NCI-H1694 (cell line): Measurements from ENCODE around the gene ZC3H10.
"Not testable (repeated sequence)": the region's sequence is repeated elsewhere in the genome, so short reads cannot be mapped to it uniquely, and the experiment has no call there.

Experiments used
- DNase-seq: peaks from one replicate; lab custom pipeline; 2025; lab: John Stamatoyannopoulos, UW

Gene ZC3H10

DNA sequence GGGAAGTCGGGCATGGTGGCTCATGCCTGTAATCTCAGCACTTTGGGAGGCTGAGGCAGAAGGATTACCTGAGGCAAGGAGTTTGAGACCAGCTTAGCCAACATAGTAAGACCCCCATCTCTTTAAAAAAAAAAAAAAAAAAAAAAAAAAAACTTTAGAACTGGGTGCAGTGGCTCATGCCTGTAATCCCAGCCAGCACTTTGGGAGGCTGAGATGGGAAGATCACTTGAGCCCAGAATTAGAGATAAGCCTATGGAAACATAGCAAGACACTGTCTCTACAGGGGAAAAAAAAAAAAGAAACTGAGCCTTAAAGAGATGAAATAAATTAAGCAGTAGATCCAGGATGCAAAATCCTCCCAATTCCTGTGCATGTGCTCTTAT, 15.4 kb upstream of the ZC3H10 start:
- DNase-seq, result no peak

GRCh38 chr12:56103066-56103711, 14.9 kb upstream of the ZC3H10 start:
- DNase-seq, result no peak

- no peak for DNase-seq
Observed at GRCh38 chr12:56103823-56104108, 14.3 kb upstream of the ZC3H10 start.

DNA sequence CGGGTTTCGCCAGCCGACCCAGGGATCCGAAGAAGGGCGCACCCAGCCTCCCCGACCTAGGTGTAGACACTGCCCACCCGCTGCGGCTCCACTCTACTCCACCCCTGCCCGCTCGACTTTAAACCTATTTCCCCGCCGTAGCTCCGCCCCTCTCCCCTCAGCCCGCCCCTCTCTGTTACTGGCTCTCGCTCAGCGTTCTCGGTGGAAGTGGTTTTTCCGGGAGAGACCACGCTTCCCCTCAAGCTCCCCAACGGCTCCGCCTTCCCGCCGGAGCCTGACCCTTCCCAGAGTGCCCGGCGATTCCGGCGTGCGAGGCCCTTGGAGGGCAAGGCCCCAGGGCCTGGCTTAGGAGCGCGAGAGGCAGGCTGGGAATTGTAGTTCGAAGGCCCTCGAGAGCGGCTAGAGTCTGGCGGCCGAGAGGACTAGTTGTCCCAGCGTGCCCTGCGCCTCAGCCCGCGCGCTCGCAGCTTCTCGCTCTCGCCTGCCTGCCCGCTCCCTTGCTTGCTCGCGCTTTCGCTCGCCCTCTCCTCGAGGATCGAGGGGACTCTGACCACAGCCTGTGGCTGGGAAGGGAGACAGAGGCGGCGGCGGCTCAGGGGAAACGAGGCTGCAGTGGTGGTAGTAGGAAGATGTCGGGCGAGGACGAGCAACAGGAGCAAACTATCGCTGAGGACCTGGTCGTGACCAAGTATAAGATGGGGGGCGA, 13.8 kb upstream of the ZC3H10 start, which contains the start of gene PA2G4:
Gene PA2G4 (plus strand): TSS at position 451 of the 706 bp plus-strand sequence. CDS start 179 bp downstream, at position 630.
- peak; percentile 96 for DNase-seq

GRCh38 chr12:56104815-56105608, 13.1 kb upstream of the ZC3H10 start:
- DNase-seq, result no peak

DNA sequence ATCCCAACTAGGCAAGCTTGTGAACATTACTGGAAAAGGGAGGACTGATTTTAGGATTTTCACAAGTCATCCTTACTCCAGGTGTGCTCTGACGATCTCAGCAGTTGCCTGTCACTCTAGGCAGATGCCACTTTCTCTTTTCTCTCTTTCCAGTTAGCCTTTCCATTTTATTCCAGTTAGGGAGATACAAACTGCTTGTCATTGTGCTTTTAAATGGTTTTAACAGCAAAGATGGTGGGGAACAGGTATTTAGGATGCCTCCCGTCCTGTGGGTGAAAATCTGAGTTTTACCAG, 12.5 kb upstream of the ZC3H10 start:
- DNase-seq, result no peak

DNA sequence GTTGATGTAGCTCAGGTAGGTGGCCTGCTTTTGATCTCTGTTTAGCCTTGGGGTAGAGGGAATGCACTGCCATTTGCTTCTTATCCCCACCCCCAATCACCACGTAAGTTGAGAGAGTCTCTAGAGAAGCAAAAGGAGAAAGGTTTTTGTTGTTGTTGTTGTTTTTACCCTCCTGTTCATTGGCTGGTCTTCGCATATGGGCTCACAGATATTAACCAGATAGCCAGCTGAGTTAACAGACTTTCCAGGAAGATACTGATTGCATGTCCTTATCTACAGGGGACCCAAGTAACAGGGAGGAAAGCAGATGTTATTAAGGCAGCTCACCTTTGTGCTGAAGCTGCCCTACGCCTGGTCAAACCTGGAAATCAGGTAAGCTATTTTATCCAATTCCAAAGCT, 10.8 kb upstream of the ZC3H10 start:
- DNase-seq, result no peak

DNA sequence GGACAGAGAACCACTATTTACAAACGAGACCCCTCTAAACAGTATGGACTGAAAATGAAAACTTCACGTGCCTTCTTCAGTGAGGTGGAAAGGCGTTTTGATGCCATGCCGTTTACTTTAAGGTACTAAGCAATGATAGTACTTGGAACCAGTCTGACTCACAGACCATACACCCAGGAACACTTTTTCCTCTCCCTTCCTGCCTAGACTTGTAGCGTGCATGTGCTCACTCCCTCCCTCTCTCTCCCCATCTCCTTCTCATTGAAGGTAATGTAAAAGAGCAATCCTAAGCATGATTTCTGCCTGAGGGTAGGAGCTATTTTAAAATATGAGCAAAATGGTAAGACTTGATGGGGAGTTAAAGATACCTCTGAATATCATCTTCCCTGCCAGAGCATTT, 7.5 kb upstream of the ZC3H10 start:
- DNase-seq, result no peak

DNA sequence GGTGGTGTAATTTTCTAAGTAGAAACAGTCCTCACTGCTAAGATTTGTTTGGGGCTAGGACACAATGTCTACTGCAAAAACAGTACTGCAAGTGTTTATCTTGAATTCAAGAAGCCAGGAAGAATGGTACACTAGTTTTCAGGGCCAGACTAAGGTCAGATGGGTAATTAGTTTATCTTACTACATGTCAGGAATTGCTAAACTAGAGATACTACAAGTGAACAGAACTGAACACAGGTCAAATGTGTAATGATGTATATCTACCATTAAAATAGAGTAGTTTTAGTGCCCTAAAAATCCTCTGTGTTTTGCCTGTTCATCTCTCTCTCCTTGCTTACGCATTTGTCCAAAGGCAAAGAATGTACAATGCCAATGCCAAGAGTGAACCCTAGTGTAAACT, 4.0 kb upstream of the ZC3H10 start:
- DNase-seq, result no peak

DNA sequence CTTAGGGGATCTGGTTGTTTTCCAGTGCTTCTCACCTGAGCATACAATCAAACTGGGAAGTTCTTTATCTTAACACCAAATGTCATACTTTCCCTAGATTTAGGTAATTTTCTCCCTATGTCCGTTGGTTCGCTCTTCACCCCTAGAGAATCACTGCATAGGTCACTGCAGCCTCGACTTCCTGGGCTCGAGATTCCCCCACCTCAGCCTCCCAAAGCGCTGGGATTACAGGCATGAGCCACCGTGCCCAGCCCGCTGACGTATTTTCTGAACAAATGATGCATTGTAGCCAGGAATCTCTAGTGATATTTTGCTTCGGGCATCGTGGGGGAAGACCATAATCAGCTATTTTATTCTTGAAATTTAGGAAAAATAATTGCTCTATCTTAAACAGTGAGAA, 2.7 kb upstream of the ZC3H10 start:
- DNase-seq, result no peak

DNA sequence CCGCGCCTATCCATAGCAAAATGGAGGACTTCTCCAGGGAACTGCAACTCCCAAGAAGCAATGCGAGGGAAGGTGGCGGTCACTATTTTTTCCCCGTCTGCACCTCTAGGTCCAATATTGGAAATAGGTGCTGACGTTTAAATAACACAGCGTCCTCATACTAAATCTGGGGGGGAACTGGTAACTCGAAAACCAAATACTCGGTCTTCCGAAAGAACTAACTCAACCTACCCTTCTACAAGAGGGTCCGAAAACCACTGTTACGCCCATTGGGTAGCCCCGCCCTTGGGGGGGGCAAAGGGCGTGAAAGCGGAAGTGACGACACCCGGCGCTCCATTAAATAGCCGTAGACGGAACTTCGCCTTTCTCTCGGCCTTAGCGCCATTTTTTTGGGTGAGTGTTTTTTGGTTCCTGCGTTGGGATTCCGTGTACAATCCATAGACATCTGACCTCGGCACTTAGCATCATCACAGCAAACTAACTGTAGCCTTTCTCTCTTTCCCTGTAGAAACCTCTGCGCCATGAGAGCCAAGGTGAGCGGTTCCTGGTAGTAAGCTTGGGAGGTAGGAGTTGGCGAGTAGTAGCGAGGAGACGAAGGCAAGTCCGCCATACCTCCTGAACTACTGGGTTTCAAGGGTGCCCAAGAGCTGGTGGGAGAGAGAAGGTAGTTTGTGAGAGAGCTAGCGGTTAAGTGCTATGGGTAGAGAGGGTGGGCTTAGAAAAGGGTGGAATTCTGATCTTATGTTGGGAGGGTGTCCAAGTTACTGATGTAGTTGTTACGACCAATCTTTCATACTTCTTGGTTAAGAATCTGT, 1.6 kb upstream of the ZC3H10 start, which contains the start of gene RPL41:
Gene RPL41 (plus strand): TSS at position 367 of the 815 bp plus-strand sequence.
- DNase-seq, result peak; percentile 94

GRCh38 chr12:56117082-56117706, 872 bp upstream of the ZC3H10 start:
- DNase-seq, result not testable (repeated sequence)

DNA sequence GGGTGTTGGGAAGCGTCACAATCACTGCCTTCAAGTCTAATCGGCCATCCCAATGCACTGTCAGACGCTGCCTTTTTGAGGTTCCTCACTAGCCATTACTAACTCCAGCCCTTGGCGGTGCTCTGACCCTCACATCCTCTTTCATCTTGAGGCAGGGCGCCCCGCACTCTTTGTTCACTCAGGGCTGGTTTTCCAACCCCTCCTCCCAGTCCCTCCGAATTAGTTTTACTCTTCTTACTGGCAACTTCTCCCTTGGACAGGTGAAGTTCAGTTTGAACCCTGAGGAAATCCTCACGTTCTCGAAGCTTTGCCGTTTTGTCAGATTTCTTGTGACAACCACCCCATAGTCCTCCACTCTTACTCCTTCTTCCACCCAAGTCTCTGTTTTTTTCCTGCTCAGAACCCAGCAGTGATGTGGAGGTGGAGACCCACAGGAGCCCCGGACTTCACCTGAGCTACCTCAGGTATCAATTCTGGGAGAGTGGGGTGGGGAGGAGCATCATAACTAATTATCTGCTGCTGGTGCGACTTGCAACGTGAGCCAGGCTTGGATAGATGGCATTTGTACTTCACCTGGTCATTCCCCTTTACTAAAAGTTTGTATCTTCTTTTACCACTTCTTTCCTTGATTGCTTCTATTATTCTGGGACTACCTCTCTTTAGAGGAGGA, 757 bp downstream of the ZC3H10 start:
- DNase-seq, result no peak

- DNase-seq, result peak; percentile 79
Observed at GRCh38 chr12:56119361-56119796, 1.3 kb downstream of the ZC3H10 start.

DNA sequence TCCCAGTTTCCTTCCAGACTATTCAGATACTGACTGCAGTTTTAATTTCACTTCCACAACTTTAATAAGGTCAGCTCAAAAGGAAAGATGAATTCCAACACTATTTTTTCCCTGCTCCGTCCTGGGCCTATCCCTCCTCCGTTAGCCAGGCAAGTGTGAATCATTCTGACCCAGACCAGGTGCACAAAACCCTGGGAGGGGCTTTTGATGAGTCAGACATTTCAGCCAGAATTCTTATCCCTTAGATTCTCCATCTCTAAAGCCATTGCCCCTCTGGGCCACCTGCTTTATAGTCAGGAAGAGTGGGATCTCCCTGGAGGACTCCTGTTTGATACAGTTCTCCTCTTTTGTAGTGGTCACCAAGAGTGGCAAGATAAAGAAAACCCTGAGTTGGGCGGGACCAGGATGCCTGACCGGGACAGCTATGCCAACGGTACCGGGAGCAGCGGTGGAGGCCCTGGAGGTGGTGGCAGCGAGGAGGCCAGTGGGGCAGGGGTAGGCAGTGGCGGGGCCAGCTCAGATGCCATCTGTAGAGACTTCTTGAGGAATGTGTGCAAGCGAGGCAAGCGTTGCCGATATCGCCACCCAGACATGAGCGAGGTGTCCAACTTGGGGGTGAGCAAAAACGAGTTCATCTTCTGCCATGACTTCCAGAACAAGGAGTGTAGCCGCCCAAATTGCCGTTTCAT, 2.2 kb downstream of the ZC3H10 start:
- no peak for DNase-seq

GRCh38 chr12:56121204-56121870, 3.3 kb downstream of the ZC3H10 start:
- no peak for DNase-seq

DNA sequence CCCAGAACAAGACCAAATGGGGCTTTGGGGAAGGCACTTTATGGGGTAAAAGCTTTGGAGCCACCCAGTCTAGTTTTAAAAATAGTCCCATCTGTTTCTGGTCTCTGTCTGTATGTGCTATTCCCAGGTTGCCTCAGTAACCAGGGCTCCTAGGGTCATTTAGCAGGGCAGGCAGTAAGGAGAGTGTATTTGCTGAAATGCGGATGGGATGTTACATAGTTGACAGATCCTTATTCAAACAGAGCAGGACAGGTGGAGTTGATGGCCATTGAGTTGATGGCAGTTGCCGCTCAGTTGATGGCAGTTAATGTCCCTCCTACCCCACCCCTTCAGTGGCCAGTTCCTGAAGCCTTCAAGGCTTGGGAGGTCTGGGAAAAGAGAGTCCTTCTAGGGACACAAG, 4.6 kb downstream of the ZC3H10 start:
- DNase-seq, result peak; percentile 13

- no peak for DNase-seq
Observed at GRCh38 chr12:56124133-56124532, 6.1 kb downstream of the ZC3H10 start.

DNA sequence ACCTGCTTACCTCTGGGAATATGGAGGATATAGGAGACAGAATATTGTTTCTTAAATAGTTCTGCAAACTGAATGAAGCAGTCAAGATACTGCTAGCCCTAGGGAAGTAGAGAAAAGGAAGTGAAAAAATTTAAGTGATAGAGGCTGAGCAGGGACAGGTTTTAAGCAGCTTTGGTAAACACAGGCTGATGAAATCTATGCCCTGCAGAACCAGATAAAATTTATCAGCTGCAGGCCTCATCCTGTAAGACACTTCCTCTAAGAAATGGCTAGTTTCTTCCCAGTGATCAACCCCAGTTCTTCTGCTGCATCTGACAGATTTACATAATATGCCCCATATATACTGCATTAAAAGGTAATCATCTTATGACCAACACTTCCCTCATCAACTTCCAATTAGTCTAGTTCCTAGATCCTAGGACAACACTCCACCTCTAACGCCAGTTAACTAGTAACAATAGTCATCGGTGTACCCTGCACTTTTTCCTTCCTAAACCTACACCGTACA, 8.7 kb downstream of the ZC3H10 start:
- no peak for DNase-seq

- no peak for DNase-seq
Observed at GRCh38 chr12:56127485-56127887, 9.4 kb downstream of the ZC3H10 start.
